ENCODE measurements around the gene CADM1. TPM values are rescaled to one million over a fixed set of nuclear protein-coding genes. Genes with fewer than 3 reads are reported as not detected.

The CADM1 gene
- total RNA-seq, 1 experiment from 2014 or later, result 1.1 TPM

DNA sequence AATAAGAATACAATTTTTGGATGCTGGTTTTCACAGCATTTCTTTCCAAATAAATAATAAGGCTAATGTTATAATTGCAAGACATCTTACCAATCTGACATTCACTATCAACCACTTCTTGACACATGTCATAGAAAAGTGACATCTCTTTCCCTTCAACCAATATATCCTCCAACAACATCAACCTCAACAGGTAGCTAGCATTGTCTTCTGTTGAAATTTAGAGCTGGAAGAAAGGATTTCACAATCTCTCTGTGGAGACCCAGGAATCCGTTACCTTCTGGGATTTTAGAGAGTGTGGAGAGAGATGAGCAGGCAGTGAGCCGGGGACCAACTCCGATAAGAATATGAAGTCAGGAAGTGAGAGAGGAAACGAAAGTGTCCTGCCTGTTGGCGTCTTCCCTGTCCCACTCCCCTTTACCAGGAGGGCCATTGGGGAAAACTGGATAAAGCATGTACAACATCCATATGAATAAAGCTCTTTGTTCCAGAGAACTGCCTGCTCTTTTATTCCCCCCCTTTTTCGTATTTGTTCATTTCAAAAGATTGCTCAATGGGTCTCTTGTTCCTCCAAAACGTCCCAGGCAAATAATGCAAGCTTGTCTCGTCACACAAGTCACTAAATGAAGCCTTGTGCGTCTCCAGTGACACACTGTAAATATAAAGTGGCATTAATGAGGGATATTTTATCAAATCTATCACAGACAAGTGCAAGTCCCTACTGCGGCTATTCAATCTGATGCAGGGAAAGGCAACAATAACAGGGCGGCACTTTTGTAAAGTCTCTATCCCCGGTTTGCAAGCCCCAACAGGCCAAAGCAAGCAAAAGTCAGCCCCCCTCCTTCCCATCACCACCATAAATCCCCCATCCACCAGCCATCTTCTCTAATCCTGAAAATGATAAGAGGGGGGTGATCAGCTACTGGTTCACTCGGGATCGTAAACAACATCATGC is 3.4 kb downstream of the CADM1 start:
- intact Hi-C loops (cut with micrococcal nuclease), result no loop called here
- Histone ChIP-seq H3K4me1 (ENCODE audit: insufficient read depth, low read length) (no peaks in the 10 kb centered on the region; the same call in 1 of the 2 replicates), H3K9me2 (replicated peaks; ENCODE audit: low read length) (no peaks in the 10 kb centered on the region), H3K9me3 (ENCODE audit: low read length) (no peaks in the 10 kb centered on the region), H3K36me3 (ENCODE audit: low read depth, low read length) (no peaks in the 10 kb centered on the region), H3K9ac (ENCODE audit: low read length) (no peak overlapping the region), H3K4me2 (ENCODE audit: low read length) (no peak overlapping the region), H3K27ac (ENCODE audit: low read length) (no peak overlapping the region), H3K79me2 (ENCODE audit: low read length) (no peaks in the 10 kb centered on the region), H3K27me3 (ENCODE audit: low read length) (peaks cover 52% of the 10 kb centered on the region), H4K20me1 (ENCODE audit: low read length) (no peaks in the 10 kb centered on the region), H2AFZ (ENCODE audit: low read length) (no peak overlapping the region), H3F3A (ENCODE audit: low read length, unreplicated experiment) (no peaks in the 10 kb centered on the region), H3K4me3 (ENCODE audit: low read length) (no peak overlapping the region)
- no peak for DNase-seq
- no peak for TF ChIP-seq EZH2 (IDR thresholded peaks at IDR 0.05; ENCODE audit: low read length, unreplicated experiment)
- no peak for TF ChIP-seq EZH2phosphoT487 (IDR thresholded peaks at IDR 0.05; ENCODE audit: borderline replicate concordance, low read length)
- TF ChIP-seq, protein P1, sequence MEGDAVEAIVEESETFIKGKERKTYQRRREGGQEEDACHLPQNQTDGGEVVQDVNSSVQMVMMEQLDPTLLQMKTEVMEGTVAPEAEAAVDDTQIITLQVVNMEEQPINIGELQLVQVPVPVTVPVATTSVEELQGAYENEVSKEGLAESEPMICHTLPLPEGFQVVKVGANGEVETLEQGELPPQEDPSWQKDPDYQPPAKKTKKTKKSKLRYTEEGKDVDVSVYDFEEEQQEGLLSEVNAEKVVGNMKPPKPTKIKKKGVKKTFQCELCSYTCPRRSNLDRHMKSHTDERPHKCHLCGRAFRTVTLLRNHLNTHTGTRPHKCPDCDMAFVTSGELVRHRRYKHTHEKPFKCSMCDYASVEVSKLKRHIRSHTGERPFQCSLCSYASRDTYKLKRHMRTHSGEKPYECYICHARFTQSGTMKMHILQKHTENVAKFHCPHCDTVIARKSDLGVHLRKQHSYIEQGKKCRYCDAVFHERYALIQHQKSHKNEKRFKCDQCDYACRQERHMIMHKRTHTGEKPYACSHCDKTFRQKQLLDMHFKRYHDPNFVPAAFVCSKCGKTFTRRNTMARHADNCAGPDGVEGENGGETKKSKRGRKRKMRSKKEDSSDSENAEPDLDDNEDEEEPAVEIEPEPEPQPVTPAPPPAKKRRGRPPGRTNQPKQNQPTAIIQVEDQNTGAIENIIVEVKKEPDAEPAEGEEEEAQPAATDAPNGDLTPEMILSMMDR (conservative IDR thresholded peaks at IDR 0.05; ENCODE audit: low read depth, low read length), result no peak
- ChIA-PET CTCF (no interaction called here), POLR2A (ENCODE audit: unreplicated experiment) (interaction anchor here (0.6 kb wide), 1 partner anchor 1452 kb away, joined by 3 read pairs; no protein-coding TSS in a partner anchor)
- ATAC-seq, result no peak
- BruUV-seq (replicated peaks), result no TSS peak

DNA sequence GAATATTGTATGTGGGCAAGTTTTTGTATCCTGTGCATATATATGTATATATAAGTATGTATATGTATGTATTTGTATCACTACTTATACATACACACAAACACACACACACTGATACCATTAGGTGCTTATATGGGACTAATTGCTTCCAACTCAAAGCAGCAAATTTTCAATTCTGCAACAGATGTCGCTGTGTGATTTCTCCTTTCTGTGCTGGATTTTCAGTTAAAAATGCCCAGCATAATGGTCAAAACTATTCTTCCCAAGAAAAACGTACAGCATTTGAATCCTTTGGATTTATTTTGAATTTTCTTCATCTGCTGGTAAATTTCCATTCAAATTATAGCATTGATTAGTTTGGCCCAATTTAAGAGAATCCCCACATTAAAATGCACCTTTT is 4.3 kb downstream of the CADM1 start:
- no peaks in the 10 kb centered on the region for H3K9me3 ChIP-seq (ENCODE audit: low read length)
- no peaks in the 10 kb centered on the region for H3K9me2 ChIP-seq (replicated peaks; ENCODE audit: low read length)
- ATAC-seq (no peak), DNase-seq (no peak)
- no peaks in the 10 kb centered on the region for H3F3A ChIP-seq (ENCODE audit: low read length, unreplicated experiment)
- no peak overlapping the region for H2AFZ ChIP-seq (ENCODE audit: low read length)
- BruUV-seq (replicated peaks), result no TSS peak
- peaks cover 44% of the 10 kb centered on the region for H3K27me3 ChIP-seq (ENCODE audit: low read length)
- no peak for TF ChIP-seq EZH2 (IDR thresholded peaks at IDR 0.05; ENCODE audit: low read length, unreplicated experiment)
- no peak for TF ChIP-seq EZH2phosphoT487 (IDR thresholded peaks at IDR 0.05; ENCODE audit: borderline replicate concordance, low read length)
- TF ChIP-seq, protein P1 (conservative IDR thresholded peaks at IDR 0.05; ENCODE audit: low read depth, low read length), result no peak
- H3K27ac ChIP-seq (ENCODE audit: low read length), result no peak overlapping the region
- intact Hi-C loops (cut with micrococcal nuclease), result no loop called here
- no peaks in the 10 kb centered on the region for H3K36me3 ChIP-seq (ENCODE audit: low read depth, low read length)
- H3K4me1 ChIP-seq (ENCODE audit: insufficient read depth, low read length), result no peaks in the 10 kb centered on the region; the same call in 1 of the 2 replicates
- H4K20me1 ChIP-seq (ENCODE audit: low read length), result no peaks in the 10 kb centered on the region
- no peak overlapping the region for H3K4me3 ChIP-seq (ENCODE audit: low read length)
- CTCF ChIA-PET, result no interaction called here
- no peak overlapping the region for H3K9ac ChIP-seq (ENCODE audit: low read length)
- no peaks in the 10 kb centered on the region for H3K79me2 ChIP-seq (ENCODE audit: low read length)
- H3K4me2 ChIP-seq (ENCODE audit: low read length), result no peak overlapping the region
- POLR2A ChIA-PET (ENCODE audit: unreplicated experiment), result no interaction called here
